Mammary epithelial cell (primary cell): ENCODE measurements around the gene LCT.

Experiments used
- CTCF ChIP-seq, 2 donors: IDR thresholded peaks in 1 of 2; conservative IDR thresholded peaks in 1 of 2; 2 replicates each; pipeline ENCODE4 v1.5.1; 2011 to 2012; ENCODE audit warnings: inconsistent platforms in 2 of 2, low read length in 2 of 2, mild to moderate bottlenecking in 2 of 2, control low read depth in 1 of 2, low read depth in 1 of 2; ENCODE audit not compliant: insufficient read depth in 1 of 2; ENCODE audit errors: extremely low read depth in 1 of 2
- EZH2 ChIP-seq: IDR thresholded peaks from 2 replicates; pipeline ENCODE4 v1.6.1; 2012; ENCODE audit warnings: low read length, inconsistent platforms, borderline replicate concordance

- TF ChIP-seq CTCF (conservative IDR thresholded peaks at IDR 0.05 in 1 of 2, IDR thresholded peaks at IDR 0.05 in 1 of 2; ENCODE audit: extremely low read depth in 1 of 2, insufficient read depth in 1 of 2, low read depth in 1 of 2, low read length in 2 of 2) (no peak), EZH2 (no peak)
Measured at GRCh38 chr2:135755573-135755972, 81.4 kb downstream of the LCT start.
